Spleen (tissue), 7 donors: ENCODE results near the gene CMC1.

Source experiments
- CTCF ChIP-seq, 11 experiments: fragments of 200-600 bp in 7 of 11; fragments of 450-650 bp in 4 of 11; sonication (generic) in 4 of 11; IDR thresholded peaks in 8 of 11; conservative IDR thresholded peaks in 3 of 11; 1 replicate in 7 of 11; 2 replicates in 4 of 11; pipeline versions ENCODE4 v1.4.0 to v1.8.0; 2016 to 2021; ENCODE audit warnings: antibody characterized with exemption in 11 of 11, inconsistent platforms in 4 of 11, mild to moderate bottlenecking in 1 of 11
- POLR2A ChIP-seq, 3 donors: fragments of 450-650 bp; IDR thresholded peaks; one replicate each; pipeline ENCODE4 v1.5.1; 2017; ENCODE audit warnings: antibody characterized with exemption in 3 of 3, mild to moderate bottlenecking in 1 of 3
- POLR2AphosphoS5 ChIP-seq, 3 donors: sonication (generic); formaldehyde crosslinking; IDR thresholded peaks; one replicate each; pipeline ENCODE4 v1.5.1; 2017; ENCODE audit warnings: antibody characterized with exemption in 3 of 3
- donor health status: DM: no; HTN: no; CAD: no; lungs with moderate emphysema.
- donor health status: DM: no; HTN: no; CAD: no.
- donor health status: DM: no; HTN: no; CAD: no.

GRCh38 chr3:28268989-28269388 lies 27.6 kb downstream of the CMC1 start:
- no peak for TF ChIP-seq POLR2A (IDR thresholded peaks at IDR 0.05)
- no peak for TF ChIP-seq POLR2AphosphoS5 (IDR thresholded peaks at IDR 0.05)
- TF ChIP-seq CTCF (IDR thresholded peaks at IDR 0.05 in 8 of 11, conservative IDR thresholded peaks at IDR 0.05 in 3 of 11) = peak in 4 of 11 experiments; percentile 8 to 18 (median 13)
